Fibroblast of pulmonary artery (primary cell): ENCODE results near the gene COL13A1.

Experiments
- DNase-seq: peaks from one replicate; pipeline ENCODE4 v3.0.0-alpha.2; 2010; ENCODE audit warnings: low read depth
- H3K4me3 ChIP-seq: replicated peaks from 2 replicates; pipeline ENCODE4 v1.5.1; 2011; ENCODE audit warnings: low read depth, mild to moderate bottlenecking, control low read depth, low read length, moderate library complexity
- CTCF ChIP-seq: IDR thresholded peaks from 2 replicates; pipeline ENCODE4 v1.5.1; 2011; ENCODE audit warnings: mild to moderate bottlenecking, control low read depth, low read length, inconsistent platforms; ENCODE audit errors: missing control alignments

COL13A1 gene

GRCh38 chr10:69952069-69952800 lies 150.5 kb downstream of the COL13A1 start:
- no peak for TF ChIP-seq CTCF
- DNase-seq, result no peak
- H3K4me3 ChIP-seq, result no peak overlapping the region

GRCh38 chr10:69952821-69953221 lies 151.1 kb downstream of the COL13A1 start:
- DNase-seq, result no peak
- no peak overlapping the region for H3K4me3 ChIP-seq
- no peak for TF ChIP-seq CTCF

GRCh38 chr10:69953851-69954250 lies 152.1 kb downstream of the COL13A1 start:
- no peak for TF ChIP-seq CTCF
- H3K4me3 ChIP-seq, result no peak overlapping the region
- no peak for DNase-seq

- no peak overlapping the region for H3K4me3 ChIP-seq
- no peak for TF ChIP-seq CTCF
- DNase-seq, result no peak
Measured at GRCh38 chr10:69955211-69955805, 153.6 kb downstream of the COL13A1 start.

GRCh38 chr10:69955897-69956740 lies 154.4 kb downstream of the COL13A1 start:
- H3K4me3 ChIP-seq, result no peak overlapping the region
- TF ChIP-seq CTCF, result no peak
- DNase-seq, result no peak

- no peak for TF ChIP-seq CTCF
- no peak for DNase-seq
- H3K4me3 ChIP-seq, result no peak overlapping the region
Measured at GRCh38 chr10:69956741-69957230, 155.1 kb downstream of the COL13A1 start.
